Superior temporal gyrus (tissue), 1 donor: ENCODE results near the gene RCOR3.
A peak's percentile ranks its signal among the peaks of the same experiment; 100 is the strongest.
"Not testable (repeated sequence)": the region's sequence is repeated elsewhere in the genome, so short reads cannot be mapped to it uniquely, and the experiment has no call there.

Experiments used
- DNase-seq: peaks from one replicate; pipeline ENCODE4 v3.0.0-alpha.2; 2016; ENCODE audit errors: extremely low spot score

Gene RCOR3

DNA sequence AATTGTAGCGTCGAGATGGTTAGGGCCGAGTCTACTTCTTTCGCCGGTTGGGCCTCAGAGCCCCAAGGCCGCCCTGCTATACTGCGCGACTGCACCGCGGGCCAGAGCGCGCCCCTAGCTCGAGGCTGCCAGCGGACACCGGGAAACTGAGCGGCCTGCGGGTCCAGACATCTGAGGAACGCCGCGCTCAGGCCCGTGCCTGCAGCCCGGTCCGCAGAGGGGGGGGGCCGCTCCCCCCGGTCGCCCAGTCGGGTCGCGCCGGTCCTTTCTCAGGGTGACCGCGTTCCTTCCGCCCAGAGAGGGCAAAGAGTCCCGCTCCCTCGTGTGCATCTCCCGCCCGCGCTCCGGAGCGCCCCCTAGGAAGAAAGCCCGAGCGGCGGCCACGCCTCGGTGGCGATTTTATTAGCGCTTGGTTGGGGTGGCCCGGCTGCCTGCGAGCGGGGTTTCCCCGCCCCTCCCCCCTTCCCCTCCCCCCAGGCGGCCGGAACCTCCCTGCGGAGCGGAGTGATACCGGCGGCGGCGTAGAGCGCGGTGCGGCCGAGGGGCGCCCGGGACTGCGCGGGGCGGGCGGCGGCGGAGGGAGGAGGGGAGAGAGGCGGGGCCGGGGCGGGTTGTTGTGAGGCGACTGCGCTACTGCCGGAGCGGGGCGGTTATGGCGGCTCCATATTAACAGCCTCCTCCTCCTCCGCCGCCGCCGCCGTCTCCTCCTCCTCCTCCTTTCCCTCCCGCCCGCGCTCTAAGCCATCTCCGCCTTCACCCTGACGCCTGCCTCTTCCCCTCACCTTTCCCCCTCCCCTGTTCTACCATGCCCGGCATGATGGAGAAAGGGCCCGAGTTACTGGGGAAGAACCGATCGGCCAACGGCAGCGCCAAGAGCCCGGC lies at the start of gene RCOR3:
Gene RCOR3 (plus strand): TSS at position 611 of the 882 bp plus-strand sequence. CDS start 195 bp downstream, at position 806.
- DNase-seq = peak; percentile 84

DNA sequence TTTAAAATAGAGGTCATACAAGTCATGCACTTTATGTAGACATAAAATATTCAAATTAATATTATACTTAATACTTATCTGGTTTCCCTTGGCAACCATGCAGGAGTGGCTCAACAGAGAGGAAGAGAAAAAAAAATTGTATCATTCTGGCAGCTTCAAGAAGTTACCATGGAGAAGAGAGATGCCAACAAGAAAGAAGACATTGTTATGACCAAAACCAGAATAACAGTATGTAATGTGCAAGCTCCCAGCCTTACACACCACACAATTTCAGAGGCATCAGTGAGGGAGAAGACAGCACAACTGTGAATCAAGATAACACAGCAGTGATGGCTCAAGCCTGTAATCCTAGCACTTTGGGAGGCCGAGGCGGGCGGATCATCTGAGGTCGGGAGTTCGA lies 49.1 kb upstream of the RCOR3 start:
- DNase-seq = peak; percentile 25

DNA sequence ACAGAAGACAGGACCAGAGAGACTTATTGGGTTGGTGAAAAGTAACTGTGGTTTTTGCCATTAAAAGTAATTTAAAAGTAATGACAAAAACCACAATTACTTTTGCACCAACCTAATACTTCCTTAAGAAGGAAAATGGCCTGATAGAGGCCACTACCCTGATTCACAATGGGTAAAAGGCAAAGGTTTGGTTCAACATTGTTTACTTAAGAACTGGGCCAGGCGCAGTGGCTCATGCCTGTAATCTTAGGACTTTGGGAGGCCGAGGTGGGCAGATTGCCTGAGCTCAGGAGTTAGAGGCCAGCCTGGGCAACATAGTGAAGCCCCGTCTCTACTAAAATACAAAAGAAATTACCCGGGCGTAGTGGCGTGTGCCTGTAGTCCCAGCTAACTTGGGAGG lies 48.2 kb upstream of the RCOR3 start:
- DNase-seq = no peak

DNA sequence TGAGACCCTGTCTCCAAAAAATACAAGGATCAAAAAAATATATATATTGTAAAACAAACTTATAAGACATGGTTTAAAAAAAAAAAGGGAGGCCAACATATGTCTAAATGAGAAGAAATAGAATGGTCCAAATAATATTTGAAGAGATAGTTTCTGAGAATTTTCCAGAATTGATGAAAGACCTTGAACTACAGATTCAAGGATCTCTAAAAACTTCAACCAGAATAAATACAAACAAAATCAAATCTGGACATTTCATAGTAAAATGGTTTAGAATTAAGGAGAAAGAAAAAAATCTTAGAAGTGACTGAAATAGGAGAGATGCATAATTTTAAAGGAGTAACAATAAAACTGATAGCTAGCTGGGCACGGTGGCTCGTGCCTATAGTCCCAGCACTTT lies 45.5 kb upstream of the RCOR3 start:
- no peak for DNase-seq

DNA sequence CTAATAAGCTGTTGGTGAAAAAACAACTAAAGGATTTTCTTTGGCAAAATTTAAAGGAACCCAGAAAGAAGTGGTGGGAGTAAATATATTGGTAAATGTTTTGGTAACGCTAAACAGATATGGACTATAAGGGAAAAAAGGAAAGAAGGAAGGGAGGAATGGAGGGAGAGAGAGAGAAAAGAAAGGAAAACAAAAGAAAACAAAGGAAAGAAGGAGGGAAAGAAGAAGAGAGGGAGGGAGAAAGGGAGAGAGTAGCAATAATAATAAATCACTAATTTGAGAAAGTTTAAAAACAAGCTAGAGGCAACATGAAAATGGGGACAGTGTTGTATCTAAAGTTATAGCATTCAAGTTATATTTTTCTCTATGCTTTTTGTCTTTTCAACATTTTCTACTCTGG lies 43.6 kb upstream of the RCOR3 start:
- DNase-seq = no peak

DNA sequence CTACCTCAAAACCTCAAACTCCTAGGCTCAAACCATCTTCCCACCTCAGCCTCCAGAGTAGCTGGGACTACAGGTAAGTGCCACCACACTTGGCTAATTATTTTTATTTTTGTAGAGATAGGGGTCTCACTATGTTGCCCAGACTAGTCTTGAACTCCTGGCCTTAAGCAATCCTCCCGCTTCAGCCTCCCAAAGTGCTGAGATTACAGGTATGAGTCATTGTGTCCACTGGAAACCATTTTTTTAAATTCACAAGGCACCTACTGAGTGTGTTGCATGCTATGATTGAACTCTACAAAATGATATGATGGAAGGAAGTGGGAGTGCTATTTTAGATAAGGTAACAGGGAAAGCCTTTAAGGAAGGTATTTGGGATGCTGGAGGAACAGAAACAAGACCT lies 41.8 kb upstream of the RCOR3 start:
- DNase-seq = no peak

DNA sequence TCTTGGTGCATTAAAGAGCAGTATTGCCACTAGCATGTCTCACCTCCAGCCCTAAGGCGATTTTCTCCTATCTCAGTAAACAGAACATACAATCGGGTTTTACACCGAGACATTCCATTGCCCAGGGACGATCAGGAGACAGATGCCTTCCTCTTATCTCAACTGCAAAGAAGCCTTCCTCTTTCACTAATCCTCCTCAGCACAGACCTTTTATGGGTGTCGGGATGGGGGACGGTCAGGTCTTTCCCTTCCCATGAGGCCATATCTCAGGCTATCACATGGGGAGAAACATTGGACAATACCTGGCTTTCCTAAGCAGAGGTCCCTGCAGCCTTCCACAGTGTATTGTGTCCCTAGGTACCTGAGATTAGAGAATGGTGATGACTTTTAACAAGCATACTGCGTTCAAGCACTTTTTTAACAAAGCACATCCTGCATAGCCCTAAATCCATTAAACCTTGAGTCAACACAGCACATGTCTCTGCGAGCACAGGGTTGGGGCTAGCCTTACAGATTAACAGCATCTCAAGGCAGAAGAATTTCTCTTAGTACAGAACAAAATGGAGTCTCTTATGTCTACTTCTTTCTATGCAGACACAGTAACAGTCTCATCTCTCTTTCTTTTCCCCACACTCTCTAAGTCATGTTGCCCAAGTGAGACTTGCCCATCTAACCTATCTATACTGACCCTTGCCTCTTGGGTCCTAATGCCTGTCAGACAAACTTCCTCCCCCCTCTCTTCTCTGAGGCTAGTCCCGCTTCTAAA lies 36.5 kb upstream of the RCOR3 start:
- not testable (repeated sequence) for DNase-seq

DNA sequence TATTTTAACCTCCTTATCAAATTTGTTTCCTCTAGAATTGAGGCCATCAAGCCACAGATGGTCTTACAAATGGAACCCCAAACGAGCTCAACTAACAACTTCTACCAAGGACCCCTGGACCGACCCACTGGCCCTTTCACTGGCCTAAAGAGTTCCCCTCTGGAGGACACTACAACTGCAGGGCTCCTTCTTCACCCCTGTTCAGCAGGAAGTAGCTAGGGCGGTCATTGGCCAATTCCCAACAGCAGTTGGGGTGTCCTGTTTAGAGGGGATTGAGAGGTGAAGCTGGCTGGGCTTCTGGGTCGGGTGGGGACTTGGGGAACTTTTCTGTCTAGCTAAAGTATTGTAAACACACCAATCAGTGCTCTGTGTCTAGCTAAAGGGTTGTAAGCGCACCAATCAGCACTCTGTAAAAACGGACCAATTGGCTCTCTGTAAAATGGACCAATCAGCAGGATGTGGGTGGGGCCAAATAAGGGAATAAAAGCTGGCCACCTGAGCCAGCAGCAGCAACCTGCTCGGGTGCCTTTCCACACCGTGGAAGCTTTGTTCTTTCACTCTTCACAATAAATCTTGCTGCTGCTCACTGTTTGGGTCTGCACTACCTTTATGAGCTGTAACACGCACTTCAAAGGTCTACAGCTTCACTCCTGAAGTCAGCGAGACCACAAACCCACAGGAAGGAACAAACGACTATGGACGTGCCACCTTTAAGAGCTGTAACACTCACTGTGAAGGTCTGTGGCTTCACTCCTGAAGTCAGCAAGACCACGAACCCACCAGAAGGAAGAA lies 30.4 kb upstream of the RCOR3 start:
- not testable (repeated sequence) for DNase-seq

DNA sequence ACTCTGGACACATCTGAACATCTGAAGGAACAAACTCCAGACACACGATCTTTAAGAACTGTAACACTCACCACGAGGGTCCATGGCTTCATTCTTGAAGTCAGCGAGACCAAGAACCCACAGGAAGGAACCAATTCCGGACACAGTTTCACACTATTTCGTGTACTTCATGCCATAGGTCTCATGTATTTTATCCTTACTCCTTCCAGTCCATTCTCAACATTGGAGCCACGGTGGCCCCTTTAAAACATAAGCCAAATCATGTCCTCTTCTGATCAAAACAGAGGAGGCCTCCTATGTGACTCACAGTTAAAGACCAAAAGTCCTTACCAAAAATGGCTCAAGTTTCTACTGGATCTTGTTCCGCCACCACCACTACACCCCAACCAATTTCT lies 29.8 kb upstream of the RCOR3 start:
- DNase-seq = no peak

DNA sequence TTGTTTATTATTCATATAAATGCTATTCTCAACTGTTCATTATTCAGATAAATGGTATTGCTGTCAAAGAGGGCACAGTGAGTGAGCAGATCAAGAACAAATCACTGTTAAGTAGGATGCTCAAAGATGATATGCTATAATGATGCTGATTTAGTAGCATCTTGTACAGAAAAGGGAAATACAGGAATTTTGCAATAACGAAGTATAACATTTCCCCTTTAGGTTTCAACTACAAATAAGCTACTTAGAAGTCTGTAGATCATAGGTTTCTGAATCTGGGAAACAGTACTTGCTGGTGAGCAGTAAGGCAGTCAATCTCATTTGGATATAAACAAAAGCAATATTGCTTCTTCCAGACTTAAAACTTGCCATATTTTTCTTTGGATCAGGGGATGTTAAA lies 27.3 kb upstream of the RCOR3 start:
- no peak for DNase-seq

DNA sequence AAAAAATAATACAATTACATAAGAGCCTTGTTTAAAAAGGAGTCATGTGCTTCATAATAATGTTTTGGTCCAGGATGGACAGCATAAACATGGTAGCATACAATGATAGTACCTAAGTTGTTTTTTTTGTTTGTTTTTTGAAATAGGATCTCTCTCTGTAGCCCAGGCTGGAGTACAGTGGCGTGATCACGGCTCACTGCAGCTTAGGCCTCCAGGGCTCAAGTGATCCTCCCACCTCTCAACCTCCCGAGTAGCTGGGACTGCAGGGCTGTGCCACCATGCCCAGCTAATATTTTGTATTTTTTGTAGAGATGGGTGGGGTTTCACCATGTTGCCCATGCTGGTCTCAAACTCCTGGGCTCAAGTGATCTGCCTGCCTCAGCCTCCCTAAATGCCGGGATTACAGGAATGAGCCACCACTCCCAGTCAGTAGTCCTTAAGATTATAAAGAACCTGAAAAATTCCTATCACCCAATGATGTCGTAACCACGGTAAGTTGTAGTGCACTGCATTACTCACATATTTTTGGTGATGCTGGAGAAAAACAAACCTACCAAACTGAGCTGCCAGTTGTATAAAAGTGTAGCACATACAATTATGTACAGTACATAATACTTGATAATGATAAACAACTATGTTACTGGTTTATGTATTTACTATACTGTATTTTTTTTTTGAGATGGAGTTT lies 22.4 kb upstream of the RCOR3 start:
- DNase-seq = no peak

DNA sequence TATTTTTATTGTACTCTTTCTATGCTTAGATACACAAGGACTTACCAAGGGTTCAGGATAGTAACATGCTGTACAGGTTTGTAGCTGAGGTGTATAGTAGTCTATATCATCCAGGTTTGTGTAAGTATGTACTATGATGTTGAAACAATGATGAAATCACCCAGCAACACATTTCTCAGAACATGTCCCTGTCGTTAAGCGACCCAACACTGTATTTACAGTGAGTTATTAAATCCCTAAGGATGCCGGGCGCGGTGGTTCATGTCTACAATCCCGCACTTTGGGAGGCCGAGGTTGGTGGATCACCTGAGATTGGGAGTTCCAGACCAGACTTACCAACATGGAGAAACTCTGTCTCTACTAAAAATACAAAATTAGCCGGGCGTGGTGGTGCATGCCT lies 21.6 kb upstream of the RCOR3 start:
- no peak for DNase-seq

DNA sequence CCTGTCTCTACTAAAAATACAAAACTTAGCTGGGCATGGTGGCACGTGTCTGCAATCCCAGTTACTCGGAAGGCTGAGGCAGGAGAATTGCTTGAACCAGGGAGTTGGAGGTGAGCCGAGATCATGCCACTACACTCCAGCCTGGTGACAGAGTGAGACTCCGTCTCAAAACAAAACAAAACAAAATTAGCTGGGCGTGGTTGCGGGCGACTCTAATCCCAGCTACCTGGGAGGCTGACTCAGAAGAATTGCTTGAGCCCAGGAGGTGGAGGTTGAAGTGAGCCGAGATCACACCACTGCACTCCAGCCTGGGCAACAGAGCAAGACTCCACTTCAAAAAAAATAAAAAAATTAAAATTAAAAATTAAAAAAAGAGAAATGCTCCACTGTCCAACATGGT lies 18.6 kb upstream of the RCOR3 start:
- not testable (repeated sequence) for DNase-seq

DNA sequence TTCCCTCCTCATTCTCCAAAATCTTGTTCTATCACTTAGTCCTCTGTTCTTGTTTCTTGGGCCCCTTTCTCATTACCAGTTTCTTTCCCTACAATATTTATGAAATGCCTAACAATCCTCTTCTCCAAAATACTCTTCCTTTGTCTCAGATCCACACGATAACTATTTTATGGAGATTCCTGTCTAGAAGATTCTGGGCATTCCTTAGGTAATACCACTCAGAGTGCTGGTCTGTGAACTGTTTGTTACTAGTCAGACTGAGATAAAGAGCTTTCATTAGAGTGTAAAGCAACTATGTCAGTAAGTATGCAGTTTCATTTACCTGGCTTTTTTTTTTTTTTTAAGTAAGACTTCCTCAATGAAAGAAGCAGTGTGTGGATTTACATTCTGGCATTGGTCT lies 18.1 kb upstream of the RCOR3 start:
- DNase-seq = no peak

DNA sequence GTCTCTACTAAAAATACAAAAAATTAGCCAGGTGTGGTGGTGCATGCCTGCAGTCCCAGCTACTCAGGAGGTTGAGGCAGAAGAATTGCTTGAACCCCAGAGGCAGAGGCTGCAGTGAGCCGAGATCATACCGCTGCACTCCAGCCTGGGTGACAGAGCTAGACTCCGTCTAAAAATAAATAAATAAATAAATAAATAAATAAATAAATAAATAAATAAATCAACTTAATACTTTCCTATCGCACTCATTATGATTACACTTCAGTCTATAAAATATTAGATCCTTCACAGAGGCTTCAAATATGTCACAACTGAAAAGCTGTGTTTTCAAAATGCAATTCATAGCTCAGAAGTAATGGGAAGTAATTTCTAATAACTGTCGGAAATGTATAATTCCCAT lies 15.5 kb upstream of the RCOR3 start:
- not testable (repeated sequence) for DNase-seq

DNA sequence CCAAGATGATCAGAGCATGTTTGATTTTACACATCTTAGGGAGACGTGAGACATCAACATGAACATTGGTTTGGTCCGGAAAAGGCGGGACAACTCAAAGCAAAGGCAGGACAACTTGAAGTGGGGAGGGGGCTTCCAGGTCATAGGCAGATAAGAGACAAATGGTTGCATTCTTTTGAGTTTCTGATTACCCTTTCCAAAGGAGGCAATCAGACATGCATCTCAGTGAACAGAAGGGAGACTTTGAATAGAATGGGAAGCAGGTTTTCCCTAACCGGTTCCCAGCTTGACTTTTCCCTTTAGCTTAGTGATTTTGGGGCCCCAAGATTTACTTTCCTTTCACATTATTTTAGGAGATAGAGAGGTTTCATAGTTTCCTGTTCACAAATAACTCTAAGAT lies 12.6 kb upstream of the RCOR3 start:
- DNase-seq = not testable (repeated sequence)

DNA sequence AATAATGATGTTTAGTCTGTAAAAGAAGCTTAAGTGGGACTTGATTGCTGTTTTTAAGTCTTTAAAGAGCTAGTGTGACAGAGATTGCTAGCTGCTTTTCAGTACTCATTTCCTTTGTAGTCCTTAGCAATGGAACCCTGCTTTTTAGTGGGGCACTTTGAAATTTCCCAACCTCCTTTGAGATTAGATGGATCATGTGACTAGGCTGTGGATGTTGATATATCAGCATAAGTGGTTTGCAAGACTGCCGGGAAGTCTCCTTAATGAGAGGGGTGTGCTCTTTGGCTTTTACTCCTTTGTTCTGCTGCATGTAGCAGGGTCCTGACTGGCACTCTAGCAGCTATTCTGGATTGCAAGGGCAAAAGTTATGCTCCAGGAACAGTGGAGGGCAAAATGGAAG lies 11.2 kb upstream of the RCOR3 start:
- no peak for DNase-seq

DNA sequence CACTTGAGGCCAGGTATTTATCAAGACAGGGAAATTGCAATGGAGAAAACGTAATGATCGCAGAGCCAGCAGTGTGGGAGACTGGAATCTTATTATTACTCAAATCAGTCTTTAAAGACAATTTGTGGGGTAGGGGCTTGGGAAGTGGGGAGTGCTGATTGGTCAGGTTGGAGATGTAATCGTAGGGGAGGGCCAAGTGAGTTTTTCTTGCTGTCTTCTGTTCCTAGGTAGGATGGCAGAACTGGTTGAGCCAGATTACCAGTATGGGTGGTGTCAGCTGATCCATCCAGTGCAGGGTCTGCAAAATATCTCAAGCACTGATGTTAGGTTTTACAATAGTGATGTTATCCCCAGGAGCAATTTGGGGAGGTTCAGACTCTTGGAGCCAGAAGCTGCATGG lies 9.6 kb upstream of the RCOR3 start:
- DNase-seq = not testable (repeated sequence)

DNA sequence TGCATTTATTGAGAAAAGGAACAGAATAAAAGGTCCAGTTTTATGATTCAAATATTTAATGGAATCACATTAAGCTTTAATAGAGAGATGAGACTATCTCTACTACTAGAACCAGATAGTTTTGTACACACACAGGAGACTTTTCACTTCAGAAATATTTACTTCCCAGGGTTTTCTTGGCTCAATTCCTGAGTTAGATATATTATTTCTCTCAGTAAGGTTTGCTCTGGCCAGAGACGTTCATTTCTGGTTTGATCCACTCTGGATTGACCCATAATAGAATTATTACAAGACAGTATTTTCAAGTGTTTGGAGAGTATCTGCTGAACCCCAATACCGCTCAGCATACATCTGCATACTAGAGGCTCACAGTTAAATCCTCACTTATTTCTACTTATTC lies 1.3 kb upstream of the RCOR3 start:
- DNase-seq = no peak

DNA sequence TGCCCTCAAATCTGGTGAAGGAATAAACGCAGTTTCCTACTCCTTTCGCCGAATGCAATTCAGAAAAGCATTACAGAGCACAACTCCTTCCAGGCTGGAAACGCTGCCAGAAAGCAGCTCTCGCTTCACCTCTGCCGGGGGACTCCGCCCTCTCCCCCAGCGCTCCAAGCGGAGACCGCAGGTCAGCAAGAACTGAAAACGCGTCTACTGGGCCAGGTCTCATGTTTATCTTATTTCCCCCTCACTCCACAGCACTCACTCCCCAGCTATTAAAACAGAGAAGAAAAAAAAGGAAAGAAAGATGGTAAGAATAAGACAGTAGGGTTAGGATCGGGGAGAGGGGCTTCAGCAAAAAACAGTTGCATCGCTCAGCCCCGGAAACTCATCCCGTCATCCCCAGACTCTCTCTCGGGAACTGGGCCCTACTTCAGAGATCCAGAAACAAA lies 833 bp upstream of the RCOR3 start:
- DNase-seq = peak; percentile 73

DNA sequence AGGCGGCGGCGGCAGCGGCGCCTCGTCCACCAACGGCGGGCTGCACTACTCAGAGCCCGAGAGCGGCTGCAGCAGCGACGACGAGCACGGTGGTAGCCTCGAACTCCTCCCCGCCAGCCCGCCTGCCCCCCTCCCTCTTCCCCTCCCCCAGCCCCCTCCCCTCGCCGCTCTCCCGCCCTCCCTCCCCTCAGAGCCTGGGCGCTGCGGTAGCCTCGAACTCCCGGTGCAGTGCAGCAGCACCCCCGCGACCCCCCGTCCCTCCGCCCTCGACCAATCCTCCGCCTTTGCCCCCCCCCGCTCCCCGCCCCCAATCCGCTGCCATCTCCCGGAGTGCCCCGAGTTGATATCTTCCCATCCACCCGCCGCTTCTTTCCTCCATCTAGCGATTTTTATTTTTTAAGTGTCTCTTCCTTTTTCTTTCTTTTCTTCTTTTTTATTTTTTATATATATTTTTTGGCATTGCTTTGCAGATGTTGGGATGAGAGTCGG lies 516 bp downstream of the RCOR3 start:
- DNase-seq = no peak
